Endometrial microvascular endothelial cells (primary cell): ENCODE results near the gene CNN1. TPM values are rescaled to one million over a fixed set of nuclear protein-coding genes. Genes with fewer than 3 reads are reported as not detected.
"Not testable (repeated sequence)": the region's sequence is repeated elsewhere in the genome, so short reads cannot be mapped to it uniquely, and the experiment has no call there.

ENCODE experiments used
- in situ Hi-C: cut with HindIII; loops from 2 replicates; pipeline ENCODE4 v1.10.0; 2017; ENCODE audit warnings: low sequenced_read_pairs, low pct_unique_long_range_greater_than_20kb; ENCODE audit errors: inconsistent ontology term
- total RNA-seq: library from RNA; depleted of rRNA; stranded (reverse); fragments of >200 nt; gene quantifications from one replicate; pipeline ENCODE4 v1.2.3, GENCODE V29; 2015; ENCODE audit errors: inconsistent ontology term

CNN1 gene
- total RNA-seq, 1 donor from 2014 or later: 0.46 TPM

- in situ Hi-C loops: no loop called here
Observed at GRCh38 chr19:11587975-11588631, 49.5 kb downstream of the CNN1 start.

- in situ Hi-C loops: no loop called here
Observed at GRCh38 chr19:11594084-11594483, 55.4 kb downstream of the CNN1 start.

GRCh38 chr19:11596156-11596555 is 57.5 kb downstream of the CNN1 start:
- in situ Hi-C loops: no loop called here

- in situ Hi-C loops: no loop called here
Observed at GRCh38 chr19:11597202-11598102, 58.8 kb downstream of the CNN1 start, which contains the start of gene ZNF627. ZNF627 (plus strand) TSS chr19:11597483; CDS start chr19:11597628, 145 bp downstream.

GRCh38 chr19:11598103-11598483 is 59.4 kb downstream of the CNN1 start:
- in situ Hi-C loops: no loop called here

- in situ Hi-C loops: no loop called here
Observed at GRCh38 chr19:11598746-11599145, 60.1 kb downstream of the CNN1 start.

GRCh38 chr19:11599704-11600103 is 61.1 kb downstream of the CNN1 start:
- in situ Hi-C loops: not testable (repeated sequence)

Other genes with a start within 250 kb of the CNN1 start
- not detected for gene TSPAN16, start 242.7 kb upstream of the CNN1 start, total RNA-seq
- 47.8 TPM for gene RAB3D, start 199.2 kb upstream of the CNN1 start, total RNA-seq
- 227 TPM for gene TMEM205, start 192.6 kb upstream of the CNN1 start, total RNA-seq
- 34.7 TPM for gene CCDC159, start 192.3 kb upstream of the CNN1 start, total RNA-seq
- gene PLPPR2, start 183.4 kb upstream of the CNN1 start, total RNA-seq: 17.7 TPM
- gene SWSAP1, start 164.2 kb upstream of the CNN1 start, total RNA-seq: 1.9 TPM
- gene EPOR, start 154.5 kb upstream of the CNN1 start, total RNA-seq: 6.4 TPM
- gene RGL3, start 119.5 kb upstream of the CNN1 start, total RNA-seq: not detected
- not detected for gene ODAD3, start 103.7 kb upstream of the CNN1 start, total RNA-seq
- gene PRKCSH, start 103.2 kb upstream of the CNN1 start, total RNA-seq: 261 TPM
- gene ELAVL3, start 57.8 kb upstream of the CNN1 start, total RNA-seq: 7.3 TPM
- 4.6 TPM for gene ZNF653, start 33.0 kb upstream of the CNN1 start, total RNA-seq
- gene ECSIT, start 9.7 kb upstream of the CNN1 start, total RNA-seq: 53.1 TPM
- gene ELOF1, start 20.4 kb downstream of the CNN1 start, total RNA-seq: 35.2 TPM
- gene ACP5, start 38.8 kb downstream of the CNN1 start, total RNA-seq: not detected
- 8.2 TPM for gene ZNF627, start 58.6 kb downstream of the CNN1 start, total RNA-seq
- gene ZNF823, start 200.1 kb downstream of the CNN1 start, total RNA-seq: 4.9 TPM
- gene ZNF441, start 228.1 kb downstream of the CNN1 start, total RNA-seq: 1.3 TPM